BLaER1 treated with 17β-estradiol and CSF1 and Interleukin-3, amounts not matched to agents 10 nM and 100 nM (cell line): ENCODE data around the gene NCOA7.
"Not testable (repeated sequence)": the region's sequence is repeated elsewhere in the genome, so short reads cannot be mapped to it uniquely, and the experiment has no call there.

Experiments used
- H3K27ac ChIP-seq, 11 experiments: shearing (Covaris generic); formaldehyde crosslinking; 2 replicates each; pipeline ENCODE4 v1.8.1; 2022
- H3K27me3 ChIP-seq, 11 experiments: shearing (Covaris generic); formaldehyde crosslinking; 2 replicates each; pipeline ENCODE4 v1.8.1; 2022
- H3K36me3 ChIP-seq, 11 experiments: shearing (Covaris generic); formaldehyde crosslinking; 2 replicates each; pipeline ENCODE4 v1.8.1; 2022
- H3K4me1 ChIP-seq, 10 experiments: shearing (Covaris generic); formaldehyde crosslinking; 2 replicates each; pipeline ENCODE4 v1.8.1; 2022
- H3K4me2 ChIP-seq, 11 experiments: shearing (Covaris generic); formaldehyde crosslinking; 2 replicates each; pipeline ENCODE4 v1.8.1; 2022
- H3K4me3 ChIP-seq, 10 experiments: shearing (Covaris generic); formaldehyde crosslinking; 2 replicates each; pipeline ENCODE4 v1.8.1; 2022
- H3K9ac ChIP-seq, 11 experiments: shearing (Covaris generic); formaldehyde crosslinking; 2 replicates each; pipeline ENCODE4 v1.8.1; 2022
- H3K9me3 ChIP-seq, 11 experiments: shearing (Covaris generic); formaldehyde crosslinking; replicated peaks in 1 of 11; 2 replicates each; pipeline ENCODE4 v1.8.1; 2022
- H4K20me1 ChIP-seq, 11 experiments: shearing (Covaris generic); formaldehyde crosslinking; 2 replicates each; pipeline ENCODE4 v1.8.1; 2022
- Cebpa-rat ChIP-seq, 11 experiments: shearing (Covaris generic); IDR thresholded peaks; 2 replicates each; pipeline ENCODE4 v1.8.1; 2022

NCOA7 gene

GRCh38 chr6:125962900-125963497 lies 172.2 kb downstream of the NCOA7 start:
- Histone ChIP-seq H4K20me1 (peaks cover 0 to 55% (median 0%) of the 10 kb centered on the region in 11 experiments; a peak in 4 of 22 replicates), H3K27me3 (no peaks in the 10 kb centered on the region), H3K36me3 (peaks cover 4 to 31% (median 21%) of the 10 kb centered on the region in 11 experiments; a peak in 18 of 22 replicates), H3K4me1 (peaks cover 12 to 24% (median 18%) of the 10 kb centered on the region in 10 experiments), H3K4me3 (no peak overlapping the region), H3K4me2 (no peak overlapping the region), H3K27ac (no peak overlapping the region), H3K9ac (no peak overlapping the region), H3K9me3 (no peaks in the 10 kb centered on the region)
- TF ChIP-seq Cebpa-rat (IDR thresholded peaks at IDR 0.05) = no peak

- Histone ChIP-seq H3K27me3 (no peaks in the 10 kb centered on the region), H3K4me3 (no peak overlapping the region), H4K20me1 (peaks cover 0 to 63% (median 0%) of the 10 kb centered on the region in 11 experiments; a peak in 4 of 22 replicates), H3K27ac (no peak overlapping the region), H3K4me1 (peaks cover 12 to 24% (median 18%) of the 10 kb centered on the region in 10 experiments), H3K36me3 (peaks cover 5 to 38% (median 26%) of the 10 kb centered on the region in 11 experiments; a peak in 19 of 22 replicates), H3K9ac (no peak overlapping the region), H3K4me2 (no peak overlapping the region), H3K9me3 (no peaks in the 10 kb centered on the region)
- no peak for TF ChIP-seq Cebpa-rat (IDR thresholded peaks at IDR 0.05)
Observed at GRCh38 chr6:125963817-125964216, 173.1 kb downstream of the NCOA7 start.

DNA sequence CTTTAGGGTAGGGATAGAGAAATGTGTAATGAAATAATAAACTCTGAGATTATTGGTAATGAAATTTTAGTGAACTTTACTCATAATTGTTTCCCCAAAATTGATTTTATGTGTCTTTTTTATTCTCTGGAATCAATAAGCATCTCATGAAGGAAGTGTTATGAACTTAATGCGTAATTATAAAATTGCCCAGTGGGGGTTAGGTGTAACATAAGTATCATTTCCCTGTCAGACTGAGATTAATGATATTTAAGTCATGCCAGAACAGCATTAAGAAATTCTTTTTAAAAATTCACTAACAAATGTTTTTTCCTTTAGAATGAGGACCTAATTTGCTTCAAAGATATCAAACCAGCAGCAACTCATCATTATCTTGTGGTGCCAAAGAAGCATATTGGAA lies 175.8 kb downstream of the NCOA7 start:
- Histone ChIP-seq H3K9ac (no peak overlapping the region), H3K27ac (no peak overlapping the region), H3K27me3 (no peaks in the 10 kb centered on the region), H3K36me3 (peaks cover 5 to 44% (median 18%) of the 10 kb centered on the region in 11 experiments; a peak in 19 of 22 replicates), H3K4me3 (no peak overlapping the region), H4K20me1 (peaks cover 0 to 83% (median 0%) of the 10 kb centered on the region in 11 experiments; a peak in 4 of 22 replicates), H3K4me2 (no peak overlapping the region), H3K9me3 (no peaks in the 10 kb centered on the region), H3K4me1 (peaks cover 11 to 26% (median 16%) of the 10 kb centered on the region in 10 experiments; a peak in 18 of 20 replicates)
- no peak for TF ChIP-seq Cebpa-rat (IDR thresholded peaks at IDR 0.05)

GRCh38 chr6:125968493-125968892 lies 177.7 kb downstream of the NCOA7 start:
- Histone ChIP-seq H3K4me3 (no peak overlapping the region), H3K9me3 (no peaks in the 10 kb centered on the region), H3K4me1 (peaks cover 11 to 21% (median 14%) of the 10 kb centered on the region in 10 experiments; a peak in 18 of 20 replicates), H3K27me3 (no peaks in the 10 kb centered on the region), H4K20me1 (peaks cover 0 to 68% (median 0%) of the 10 kb centered on the region in 11 experiments; a peak in 3 of 22 replicates), H3K9ac (no peak overlapping the region), H3K4me2 (peak overlapping the region in 10 of 11 experiments; percentile 17 to 63 (median 46); a peak in 19 of 22 replicates), H3K27ac (peak overlapping the region in 8 of 11 experiments; percentile 22 to 59 (median 45); a peak in 14 of 22 replicates), H3K36me3 (peaks cover 9 to 57% (median 25%) of the 10 kb centered on the region in 11 experiments; a peak in 18 of 22 replicates)
- TF ChIP-seq Cebpa-rat (IDR thresholded peaks at IDR 0.05) = no peak

DNA sequence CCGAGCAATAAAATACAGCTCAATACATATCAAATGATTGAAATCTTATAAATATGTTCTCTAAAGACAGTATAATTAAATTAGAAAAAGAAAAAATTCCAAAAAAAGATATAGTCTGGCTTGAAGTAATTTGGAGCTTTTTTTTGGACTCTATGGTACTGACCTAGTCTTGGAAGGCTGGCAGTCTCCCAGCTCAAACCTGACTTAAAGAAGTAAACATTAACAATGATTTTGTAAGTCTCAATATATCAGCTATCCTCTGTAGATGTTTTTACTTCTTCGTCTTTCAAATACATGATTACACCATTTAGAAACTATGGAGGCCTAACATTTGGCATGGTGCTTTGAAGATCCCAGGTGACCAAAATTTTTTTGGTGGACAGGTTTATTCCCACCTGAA lies 180.0 kb downstream of the NCOA7 start:
- no peak overlapping the region for H3K4me2 ChIP-seq
- TF ChIP-seq Cebpa-rat (IDR thresholded peaks at IDR 0.05) = no peak

DNA sequence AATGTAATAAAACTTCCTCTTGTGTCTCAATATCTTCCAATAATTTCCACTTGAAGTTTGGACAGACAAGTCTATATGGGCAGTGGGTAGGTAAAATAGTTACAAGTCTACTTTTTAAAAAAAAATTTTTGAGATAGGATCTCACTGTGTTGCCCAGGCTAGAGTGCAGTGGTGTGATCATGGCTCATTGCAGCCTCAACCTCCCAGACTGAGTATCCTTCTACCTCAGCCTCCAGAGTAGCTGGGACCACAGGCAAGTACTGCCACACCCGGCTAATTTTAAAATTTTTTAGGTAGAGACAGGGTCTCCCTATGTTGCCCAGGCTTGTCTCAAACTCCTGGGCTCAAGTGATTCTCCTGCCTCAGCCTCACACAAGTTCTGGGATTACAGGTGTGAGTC lies 181.7 kb downstream of the NCOA7 start:
- not testable (repeated sequence) for H3K27me3 ChIP-seq, H3K27ac ChIP-seq, H3K9me3 ChIP-seq, H3K4me2 ChIP-seq, H3K9ac ChIP-seq, H3K4me3 ChIP-seq
- peaks cover 11 to 21% (median 15%) of the 10 kb centered on the region in 10 experiments; a peak in 18 of 20 replicates for H3K4me1 ChIP-seq
- peaks cover 20 to 75% (median 34%) of the 10 kb centered on the region in 11 experiments; a peak in 21 of 22 replicates for H3K36me3 ChIP-seq
- H4K20me1 ChIP-seq = peaks cover 0 to 36% (median 0%) of the 10 kb centered on the region in 11 experiments; a peak in 3 of 22 replicates

More for the DNA sequence above, 180.0 kb downstream of the NCOA7 start:
- peaks cover 19 to 74% (median 34%) of the 10 kb centered on the region in 11 experiments; a peak in 21 of 22 replicates for H3K36me3 ChIP-seq
- H3K27ac ChIP-seq = no peak overlapping the region
- H3K9ac ChIP-seq = no peak overlapping the region
- H3K27me3 ChIP-seq = no peaks in the 10 kb centered on the region
- H3K4me1 ChIP-seq = peaks cover 11 to 21% (median 15%) of the 10 kb centered on the region in 10 experiments; a peak in 18 of 20 replicates
- no peaks in the 10 kb centered on the region for H3K9me3 ChIP-seq
- no peak overlapping the region for H3K4me3 ChIP-seq
- H4K20me1 ChIP-seq = peaks cover 0 to 47% (median 0%) of the 10 kb centered on the region in 11 experiments; a peak in 3 of 22 replicates

- peaks cover 0 to 21% (median 0%) of the 10 kb centered on the region in 11 experiments; a peak in 3 of 22 replicates for H4K20me1 ChIP-seq
- H3K9ac ChIP-seq = no peak overlapping the region
- H3K27ac ChIP-seq = peak overlapping the region in 1 of 11 experiments; percentile 37; a peak in 1 of 22 replicates
- TF ChIP-seq Cebpa-rat (IDR thresholded peaks at IDR 0.05) = no peak
- H3K9me3 ChIP-seq = no peaks in the 10 kb centered on the region
- peaks cover 12 to 69% (median 24%) of the 10 kb centered on the region in 11 experiments; a peak in 20 of 22 replicates for H3K36me3 ChIP-seq
- peaks cover 0 to 6% (median 0%) of the 10 kb centered on the region in 10 experiments; a peak in 1 of 20 replicates for H3K4me1 ChIP-seq
- no peaks in the 10 kb centered on the region for H3K27me3 ChIP-seq
- no peak overlapping the region for H3K4me3 ChIP-seq
- H3K4me2 ChIP-seq = peak overlapping the region in 3 of 11 experiments; percentile 17 to 52 (median 24); a peak in 2 of 22 replicates
Observed at GRCh38 chr6:125974214-125974866, 183.6 kb downstream of the NCOA7 start.

- H4K20me1 ChIP-seq = no peaks in the 10 kb centered on the region
- no peak overlapping the region for H3K4me2 ChIP-seq
- H3K4me3 ChIP-seq = no peak overlapping the region
- peaks cover 0 to 20% (median 0%) of the 10 kb centered on the region in 10 experiments; a peak in 4 of 20 replicates for H3K4me1 ChIP-seq
- H3K36me3 ChIP-seq = peaks cover 6 to 52% (median 16%) of the 10 kb centered on the region in 11 experiments; a peak in 19 of 22 replicates
- no peak overlapping the region for H3K27ac ChIP-seq
- H3K9ac ChIP-seq = no peak overlapping the region
- H3K9me3 ChIP-seq = no peaks in the 10 kb centered on the region
- no peaks in the 10 kb centered on the region for H3K27me3 ChIP-seq
- no peak for TF ChIP-seq Cebpa-rat (IDR thresholded peaks at IDR 0.05)
Observed at GRCh38 chr6:125979101-125979500, 188.3 kb downstream of the NCOA7 start.
